NCI-H2196 treated with DMSO at 0.1 percent for 48 hours (cell line): Measurements from ENCODE around the gene CCNF.
"Not testable (repeated sequence)": the region's sequence is repeated elsewhere in the genome, so short reads cannot be mapped to it uniquely, and the experiment has no call there.

Source experiments
- DNase-seq: peaks from one replicate; lab custom pipeline; 2025; ENCODE audit not compliant: unreplicated experiment; lab: John Stamatoyannopoulos, UW

CCNF gene

GRCh38 chr16:2429034-2429770, at the start of gene CCNF:
TSS of gene CCNF (plus strand) at chr16:2429447. CDS start at chr16:2429482, 35 bp downstream.
- DNase-seq, result peak; percentile 84

GRCh38 chr16:2383501-2383900, 45.7 kb upstream of the CCNF start:
- no peak for DNase-seq

- DNase-seq, result no peak
Observed at GRCh38 chr16:2384426-2384825, 44.8 kb upstream of the CCNF start.

- no peak for DNase-seq
Observed at GRCh38 chr16:2385190-2385836, 43.9 kb upstream of the CCNF start.

GRCh38 chr16:2385982-2386381, 43.3 kb upstream of the CCNF start:
- not testable (repeated sequence) for DNase-seq

- DNase-seq, result no peak
Observed at GRCh38 chr16:2386990-2387389, 42.3 kb upstream of the CCNF start.

GRCh38 chr16:2388139-2388874, 40.9 kb upstream of the CCNF start:
- DNase-seq, result no peak

GRCh38 chr16:2388875-2389433, 40.3 kb upstream of the CCNF start:
- DNase-seq, result peak; percentile 71

- DNase-seq, result no peak
Observed at GRCh38 chr16:2392025-2392424, 37.2 kb upstream of the CCNF start.

- DNase-seq, result no peak
Observed at GRCh38 chr16:2398520-2398919, 30.7 kb upstream of the CCNF start.

- DNase-seq, result no peak
Observed at GRCh38 chr16:2404099-2404498, 25.1 kb upstream of the CCNF start.

GRCh38 chr16:2415085-2415484, 14.2 kb upstream of the CCNF start:
- no peak for DNase-seq

- DNase-seq, result no peak
Observed at GRCh38 chr16:2420035-2420434, 9.2 kb upstream of the CCNF start.

- DNase-seq, result no peak
Observed at GRCh38 chr16:2422123-2422867, 7.0 kb upstream of the CCNF start.

GRCh38 chr16:2424061-2425007, 4.9 kb upstream of the CCNF start:
- DNase-seq, result no peak

- no peak for DNase-seq
Observed at GRCh38 chr16:2425008-2425518, 4.2 kb upstream of the CCNF start.

GRCh38 chr16:2425825-2426430, 3.3 kb upstream of the CCNF start:
- DNase-seq, result no peak

- DNase-seq, result no peak
Observed at GRCh38 chr16:2426941-2427361, 2.3 kb upstream of the CCNF start.

- DNase-seq, result no peak
Observed at GRCh38 chr16:2427526-2427925, 1.7 kb upstream of the CCNF start.
